Measurements from ENCODE around the gene GGA1.
"Not testable (repeated sequence)": the region's sequence is repeated elsewhere in the genome, so short reads cannot be mapped to it uniquely, and the experiment has no call there.

The GGA1 gene

GRCh38 chr22:37650463-37651136, 42.0 kb downstream of the GGA1 start:
- no peak for DNase-seq (ENCODE audit: low spot score)

GRCh38 chr22:37654563-37655251, 46.1 kb downstream of the GGA1 start:
- no peak for DNase-seq (ENCODE audit: low spot score)

DNA sequence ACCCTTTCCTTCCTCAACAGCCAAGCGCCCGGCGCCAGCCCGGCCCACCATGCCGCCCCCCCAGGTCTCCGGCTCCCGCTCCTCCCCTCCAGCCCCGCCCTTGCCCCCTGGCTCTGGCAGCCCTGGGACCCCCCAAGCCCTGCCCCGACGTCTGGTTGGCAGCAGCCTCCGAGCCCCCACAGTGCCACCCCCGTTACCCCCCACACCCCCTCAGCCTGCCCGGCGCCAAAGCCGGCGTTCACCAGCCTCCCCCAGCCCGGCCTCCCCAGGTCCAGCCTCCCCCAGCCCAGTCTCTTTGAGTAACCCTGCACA, 46.6 kb downstream of the GGA1 start:
- no peak for DNase-seq (ENCODE audit: low spot score)

- not testable (repeated sequence) for DNase-seq (ENCODE audit: low spot score)
Observed at GRCh38 chr22:37656583-37656982, 47.9 kb downstream of the GGA1 start.

- peak; percentile 52 for DNase-seq (ENCODE audit: low spot score)
Observed at GRCh38 chr22:37657590-37658132, 49.0 kb downstream of the GGA1 start.

- peak; percentile 100 for DNase-seq (ENCODE audit: low spot score)
Observed at GRCh38 chr22:37658133-37659065, 49.8 kb downstream of the GGA1 start, which contains the start of gene PDXP. Gene PDXP (plus strand): TSS chr22:37658723. CDS start chr22:37658783, 60 bp downstream.

GRCh38 chr22:37659066-37659896, 50.6 kb downstream of the GGA1 start:
- no peak for DNase-seq (ENCODE audit: low spot score)

DNA sequence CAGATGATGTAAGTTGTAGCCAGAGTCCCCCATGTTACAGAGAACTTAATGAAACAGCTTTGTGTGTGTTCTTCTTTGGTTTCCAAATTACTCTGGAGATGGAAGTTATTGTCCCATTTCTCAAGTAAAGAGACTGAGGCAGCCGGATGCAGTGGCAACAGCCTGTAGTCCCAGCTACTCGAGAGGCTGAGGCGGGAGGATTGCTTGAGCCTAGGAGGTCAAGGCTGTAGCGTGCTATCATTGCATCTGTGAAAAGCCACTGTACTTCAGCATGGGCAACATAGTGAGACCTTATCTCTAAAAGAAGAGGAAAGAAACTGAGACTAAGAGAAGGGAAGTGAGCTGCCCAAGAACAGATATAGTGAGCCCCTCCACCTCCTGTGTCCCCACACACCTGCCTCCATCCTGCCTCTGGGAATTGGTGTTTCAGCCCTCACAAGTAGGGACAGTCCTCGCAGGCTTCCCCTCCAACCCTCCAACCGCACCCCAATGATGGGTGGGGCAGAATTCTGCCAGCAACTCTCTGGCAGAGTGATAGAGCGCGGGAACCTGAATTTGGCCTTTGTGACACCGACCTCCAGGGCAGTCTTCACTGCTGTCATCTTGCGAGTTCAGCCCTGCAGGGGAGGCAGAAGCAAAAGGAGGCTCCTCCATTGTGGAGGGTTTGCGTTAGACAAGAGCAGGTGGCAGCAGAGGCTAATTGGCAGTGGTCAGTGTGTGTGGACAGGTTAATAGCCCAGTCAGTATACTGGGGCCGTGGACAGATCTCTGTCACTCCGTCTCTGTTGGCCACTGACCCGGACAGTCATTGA, 51.5 kb downstream of the GGA1 start:
- no peak for DNase-seq (ENCODE audit: low spot score)

DNA sequence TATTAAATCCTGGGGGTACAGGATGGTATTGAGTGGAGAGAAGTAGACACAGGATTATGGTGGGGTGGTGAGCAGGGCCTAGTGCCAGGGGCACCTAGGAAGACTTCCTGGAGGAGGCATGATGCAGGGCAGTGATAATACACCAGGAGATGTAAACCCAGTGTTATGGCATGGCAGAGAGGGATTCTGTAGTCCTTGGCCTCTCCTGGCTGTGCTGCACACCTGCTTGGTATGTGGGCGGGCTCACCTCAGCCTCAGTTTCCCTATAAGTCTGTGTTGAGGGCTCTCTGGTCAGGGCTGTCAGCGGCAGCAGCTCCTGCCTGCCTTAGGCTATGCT, 52.0 kb downstream of the GGA1 start:
- no peak for DNase-seq (ENCODE audit: low spot score)

DNA sequence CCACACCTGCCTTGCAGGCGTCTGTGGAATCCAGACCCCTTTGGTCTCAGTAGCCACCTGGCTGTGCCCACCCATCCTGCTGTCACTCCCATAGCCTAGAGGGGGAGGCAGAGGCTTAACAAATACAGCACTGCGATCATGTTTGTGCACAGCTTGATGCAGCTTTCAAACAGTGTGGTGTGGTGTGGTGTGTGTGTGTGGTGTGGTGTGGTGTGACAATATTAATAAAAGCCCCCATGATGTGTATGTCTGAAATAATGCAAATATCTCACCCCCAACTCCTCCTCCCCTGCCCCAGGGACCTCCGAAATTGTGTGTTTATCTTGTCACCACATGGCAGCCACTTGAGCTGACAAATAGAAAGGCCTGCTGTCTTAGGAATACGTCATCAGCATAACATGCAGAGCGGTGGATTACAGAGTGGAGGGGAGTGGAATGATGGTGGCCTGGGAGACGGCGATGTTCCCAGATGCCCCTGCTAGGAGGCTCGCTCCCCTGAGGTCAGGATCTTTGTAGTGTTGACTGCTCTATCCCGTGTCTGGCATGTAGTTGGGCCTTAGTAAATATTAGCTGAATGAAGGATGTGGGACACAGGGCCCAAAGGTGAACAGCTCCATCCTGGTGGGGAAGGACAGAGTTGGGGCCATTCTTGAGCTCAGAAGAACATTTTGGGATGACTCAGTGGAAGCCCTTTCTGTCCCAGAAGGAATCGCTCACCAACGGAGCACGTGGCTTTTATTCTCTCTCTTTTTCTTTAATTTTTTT, 52.7 kb downstream of the GGA1 start:
- peak; percentile 74 for DNase-seq (ENCODE audit: low spot score)

DNA sequence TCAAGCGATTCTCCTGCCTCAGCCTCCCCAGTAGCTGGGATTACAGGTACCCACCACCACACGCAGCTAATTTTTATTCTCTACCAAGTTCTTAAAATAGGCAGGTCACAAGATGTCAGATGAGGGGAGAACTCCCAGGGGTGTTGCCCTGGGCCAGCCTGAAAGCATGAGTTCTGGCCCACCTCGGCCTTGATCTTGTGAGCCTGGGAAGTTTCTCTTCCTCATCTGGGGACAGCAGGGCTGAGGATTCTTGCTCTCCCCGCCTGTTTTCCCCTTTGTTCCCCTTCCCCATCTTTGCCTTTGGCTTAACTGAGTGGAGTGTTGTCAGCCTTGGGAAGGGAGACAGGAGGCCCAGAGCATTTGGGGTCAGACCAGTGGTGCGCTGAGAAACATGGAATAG, 53.4 kb downstream of the GGA1 start:
- DNase-seq (ENCODE audit: low spot score) = no peak

- no peak for DNase-seq (ENCODE audit: low spot score)
Observed at GRCh38 chr22:37663521-37664140, 55.0 kb downstream of the GGA1 start.

GRCh38 chr22:37664249-37665101, 55.8 kb downstream of the GGA1 start:
- DNase-seq (ENCODE audit: low spot score) = no peak

GRCh38 chr22:37665487-37665886, 56.9 kb downstream of the GGA1 start:
- DNase-seq (ENCODE audit: low spot score) = no peak

GRCh38 chr22:37669586-37669985, 61.0 kb downstream of the GGA1 start:
- DNase-seq (ENCODE audit: low spot score) = no peak

DNA sequence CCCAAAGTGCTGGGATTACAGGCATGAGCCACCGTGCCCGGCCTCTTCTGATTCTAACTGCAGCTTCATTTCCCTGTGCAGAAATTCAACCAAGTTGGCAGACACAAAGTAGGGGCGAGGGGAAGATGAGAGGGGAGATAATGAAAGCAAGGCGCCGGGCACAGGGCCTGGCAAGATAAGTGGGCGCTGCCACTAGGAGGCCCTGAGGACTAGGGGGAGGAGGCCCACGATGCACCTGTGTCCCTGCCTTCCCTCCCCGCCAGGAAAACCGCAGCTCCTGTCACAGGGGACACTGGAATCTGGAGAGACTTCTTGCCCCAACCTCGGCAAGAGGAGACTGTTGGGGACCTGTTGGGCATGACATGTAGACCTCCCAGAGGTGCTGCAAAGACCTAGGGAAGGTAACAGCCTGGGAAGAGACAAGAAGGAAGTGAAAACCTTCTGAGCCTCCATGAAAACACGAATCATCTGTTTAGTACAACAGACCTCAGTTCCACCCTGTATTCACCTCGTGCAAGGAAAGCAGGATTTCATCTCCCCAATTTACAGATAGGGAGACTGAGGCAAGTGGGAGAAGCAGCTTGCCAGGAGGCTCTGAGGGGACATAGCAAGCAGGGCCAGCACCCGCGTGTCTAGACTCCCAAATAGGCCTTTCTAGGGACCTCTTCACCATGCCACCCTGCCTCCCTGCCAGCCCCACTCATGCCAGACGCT, 63.7 kb downstream of the GGA1 start:
- DNase-seq (ENCODE audit: low spot score) = no peak

DNA sequence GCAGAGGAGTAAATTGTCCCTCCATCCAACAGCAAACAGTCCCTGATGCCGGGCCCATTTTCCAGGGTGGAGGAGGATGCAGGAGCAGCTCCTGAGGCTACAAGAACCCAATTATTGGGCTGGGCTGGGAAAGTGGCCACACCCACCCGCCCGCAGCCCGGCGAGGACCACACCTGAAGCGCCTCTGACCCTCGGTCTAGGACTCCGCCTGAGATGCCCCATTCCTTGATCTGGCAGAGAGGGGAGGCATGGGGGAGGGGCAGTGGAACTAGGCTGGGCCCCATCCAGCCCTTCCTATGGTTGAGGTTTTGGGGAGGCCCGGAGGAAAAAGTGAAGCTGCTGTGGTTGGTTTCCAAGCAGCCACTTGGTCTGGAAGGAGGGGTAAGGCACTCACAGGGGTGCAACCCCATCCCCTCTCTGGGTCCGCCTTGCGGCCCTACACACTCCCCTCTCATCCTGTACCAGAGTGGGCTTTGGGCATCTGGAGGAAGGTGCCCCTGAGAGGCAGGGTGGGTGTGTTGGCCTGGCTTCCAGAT, 64.4 kb downstream of the GGA1 start:
- no peak for DNase-seq (ENCODE audit: low spot score)

- no peak for DNase-seq (ENCODE audit: low spot score)
Observed at GRCh38 chr22:37674248-37674647, 65.6 kb downstream of the GGA1 start.
